ENCODE results near the gene TRIM74.
"Not testable (repeated sequence)": the region's sequence is repeated elsewhere in the genome, so short reads cannot be mapped to it uniquely, and the experiment has no call there.

Gene TRIM74

GRCh38 chr7:72945597-72945996, 23.7 kb downstream of the TRIM74 start:
- not testable (repeated sequence) for H3K27ac ChIP-seq, H3K4me1 ChIP-seq, H3K9ac ChIP-seq, H3K4me2 ChIP-seq, H3K9me3 ChIP-seq, H3K4me3 ChIP-seq, H3K27me3 ChIP-seq
- peaks cover 45% of the 10 kb centered on the region for H3K36me3 ChIP-seq
- H4K20me1 ChIP-seq: peaks cover 22% of the 10 kb centered on the region

GRCh38 chr7:72944937-72945336, 24.3 kb downstream of the TRIM74 start:
- not testable (repeated sequence) for H3K4me3 ChIP-seq, H3K4me1 ChIP-seq, H3K27ac ChIP-seq, H3K9ac ChIP-seq, H3K27me3 ChIP-seq, H3K4me2 ChIP-seq, H3K9me3 ChIP-seq
- Histone ChIP-seq H3K36me3 (peaks cover 46% of the 10 kb centered on the region), H4K20me1 (peaks cover 22% of the 10 kb centered on the region)

DNA sequence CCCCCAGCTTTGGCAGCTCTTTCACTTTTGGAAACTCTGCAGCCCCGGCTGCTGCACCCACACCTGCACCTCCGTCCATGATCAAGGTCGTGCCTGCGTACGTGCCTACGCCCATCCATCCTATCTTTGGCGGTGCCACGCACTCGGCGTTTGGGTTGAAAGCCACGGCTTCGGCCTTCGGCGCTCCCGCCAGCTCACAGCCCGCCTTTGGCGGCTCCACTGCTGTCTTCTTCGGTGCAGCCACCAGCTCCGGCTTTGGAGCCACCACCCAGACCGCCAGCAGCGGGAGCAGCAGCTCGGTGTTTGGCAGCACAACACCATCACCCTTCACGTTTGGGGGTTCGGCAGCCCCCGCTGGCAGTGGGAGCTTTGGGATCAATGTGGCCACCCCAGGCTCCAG, 26.3 kb downstream of the TRIM74 start:
- not testable (repeated sequence) for H3K4me2 ChIP-seq, H3K4me1 ChIP-seq, H3K9ac ChIP-seq, H3K4me3 ChIP-seq, H3K9me3 ChIP-seq, H3K27ac ChIP-seq, H3K27me3 ChIP-seq
- peaks cover 46% of the 10 kb centered on the region for H3K36me3 ChIP-seq
- H4K20me1 ChIP-seq: peaks cover 18% of the 10 kb centered on the region

GRCh38 chr7:72942022-72942705, 27.1 kb downstream of the TRIM74 start:
- Histone ChIP-seq H3K36me3 (peaks cover 46% of the 10 kb centered on the region), H3K4me1 (peaks cover 11% of the 10 kb centered on the region), H4K20me1 (peaks cover 22% of the 10 kb centered on the region)
- not testable (repeated sequence) for H3K27ac ChIP-seq, H3K4me2 ChIP-seq, H3K9ac ChIP-seq, H3K4me3 ChIP-seq, H3K9me3 ChIP-seq, H3K27me3 ChIP-seq

DNA sequence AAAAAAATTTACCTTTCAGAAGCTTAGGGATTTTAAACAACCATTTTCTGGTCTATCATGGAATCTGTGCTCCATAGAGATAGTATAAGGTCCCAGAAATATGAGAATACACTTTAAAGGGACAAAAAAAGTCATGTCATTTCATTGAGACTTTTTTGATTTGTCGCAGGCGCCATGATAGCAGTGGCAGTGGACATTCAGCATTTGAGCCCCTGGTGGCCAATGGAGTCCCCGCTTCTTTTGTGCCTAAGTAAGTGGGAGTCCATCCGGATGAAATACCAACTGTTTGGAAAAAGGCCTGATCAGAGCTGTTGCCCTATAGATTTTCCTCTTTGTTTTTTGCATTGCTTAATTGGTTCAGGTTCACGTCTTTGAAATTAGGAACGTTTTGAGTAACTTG, 41.0 kb downstream of the TRIM74 start:
- H3K27me3 ChIP-seq, H3K9me3 ChIP-seq, H3K4me2 ChIP-seq, H3K9ac ChIP-seq, H3K4me3 ChIP-seq, H3K27ac ChIP-seq: not testable (repeated sequence)
- H4K20me1 ChIP-seq: peaks cover 22% of the 10 kb centered on the region
- peaks cover 60% of the 10 kb centered on the region for H3K36me3 ChIP-seq
- H3K4me1 ChIP-seq: peaks cover 16% of the 10 kb centered on the region

DNA sequence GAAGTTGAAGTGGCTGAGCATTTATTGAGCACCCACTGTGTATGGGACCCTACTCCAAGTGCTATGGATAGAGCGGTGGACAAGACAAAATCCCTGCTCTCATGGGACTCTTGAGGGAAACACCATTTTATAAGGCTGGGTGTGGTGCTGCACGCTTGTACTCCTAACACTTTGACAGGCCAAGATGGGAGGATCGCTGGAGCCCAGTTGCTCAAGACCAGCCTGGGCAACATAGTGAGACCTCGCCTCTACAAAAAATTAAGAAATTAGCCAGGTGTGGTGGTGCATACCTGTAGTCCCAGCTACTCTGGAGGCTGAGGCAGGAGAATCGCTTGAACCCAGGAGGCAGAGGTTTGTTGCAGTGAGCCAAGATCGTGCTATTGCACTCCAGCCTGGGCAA, 41.5 kb downstream of the TRIM74 start:
- H3K27ac ChIP-seq, H3K27me3 ChIP-seq, H3K9me3 ChIP-seq, H3K4me2 ChIP-seq, H3K4me3 ChIP-seq, H3K9ac ChIP-seq: not testable (repeated sequence)
- H3K36me3 ChIP-seq: peaks cover 57% of the 10 kb centered on the region
- peaks cover 16% of the 10 kb centered on the region for H3K4me1 ChIP-seq
- peaks cover 22% of the 10 kb centered on the region for H4K20me1 ChIP-seq

DNA sequence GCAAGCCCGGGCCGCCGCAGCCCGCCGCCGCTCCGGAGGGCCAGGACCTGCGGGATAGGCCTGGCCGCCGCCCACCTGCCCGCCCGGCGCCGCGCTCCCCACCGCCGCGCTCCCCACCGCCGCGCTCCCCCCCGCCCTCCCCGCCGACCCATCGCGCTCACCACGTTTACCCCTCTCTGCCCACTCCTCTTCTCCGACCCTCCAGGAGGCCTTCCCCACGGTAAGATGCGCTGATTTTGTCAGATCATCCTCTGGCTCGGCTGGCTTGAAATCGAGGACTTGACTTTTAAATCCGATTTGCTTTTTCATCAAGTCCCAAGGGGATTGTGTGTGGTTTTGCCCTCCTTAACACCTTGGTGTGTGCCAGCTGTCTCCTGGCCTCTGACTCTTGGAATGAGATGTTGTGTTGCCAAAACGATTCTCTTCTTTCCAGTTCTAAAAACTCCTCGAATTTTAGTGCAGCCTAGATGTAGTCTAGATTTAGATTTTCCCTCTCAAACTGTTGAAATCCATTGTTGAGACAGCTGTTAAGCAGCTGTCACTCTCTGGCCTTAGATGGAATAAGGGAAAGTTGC, 43.6 kb downstream of the TRIM74 start:
- Histone ChIP-seq H3K4me1 (peaks cover 16% of the 10 kb centered on the region), H3K36me3 (peaks cover 54% of the 10 kb centered on the region), H3K9me3 (no peaks in the 10 kb centered on the region), H3K27me3 (no peaks in the 10 kb centered on the region), H3K9ac (peak overlapping the region; percentile 93), H3K4me2 (peak overlapping the region; percentile 88), H4K20me1 (peaks cover 39% of the 10 kb centered on the region), H3K27ac (peak overlapping the region; percentile 92), H3K4me3 (peak overlapping the region; percentile 94)
- TF ChIP-seq Cebpa-rat (IDR thresholded peaks at IDR 0.05): no peak

DNA sequence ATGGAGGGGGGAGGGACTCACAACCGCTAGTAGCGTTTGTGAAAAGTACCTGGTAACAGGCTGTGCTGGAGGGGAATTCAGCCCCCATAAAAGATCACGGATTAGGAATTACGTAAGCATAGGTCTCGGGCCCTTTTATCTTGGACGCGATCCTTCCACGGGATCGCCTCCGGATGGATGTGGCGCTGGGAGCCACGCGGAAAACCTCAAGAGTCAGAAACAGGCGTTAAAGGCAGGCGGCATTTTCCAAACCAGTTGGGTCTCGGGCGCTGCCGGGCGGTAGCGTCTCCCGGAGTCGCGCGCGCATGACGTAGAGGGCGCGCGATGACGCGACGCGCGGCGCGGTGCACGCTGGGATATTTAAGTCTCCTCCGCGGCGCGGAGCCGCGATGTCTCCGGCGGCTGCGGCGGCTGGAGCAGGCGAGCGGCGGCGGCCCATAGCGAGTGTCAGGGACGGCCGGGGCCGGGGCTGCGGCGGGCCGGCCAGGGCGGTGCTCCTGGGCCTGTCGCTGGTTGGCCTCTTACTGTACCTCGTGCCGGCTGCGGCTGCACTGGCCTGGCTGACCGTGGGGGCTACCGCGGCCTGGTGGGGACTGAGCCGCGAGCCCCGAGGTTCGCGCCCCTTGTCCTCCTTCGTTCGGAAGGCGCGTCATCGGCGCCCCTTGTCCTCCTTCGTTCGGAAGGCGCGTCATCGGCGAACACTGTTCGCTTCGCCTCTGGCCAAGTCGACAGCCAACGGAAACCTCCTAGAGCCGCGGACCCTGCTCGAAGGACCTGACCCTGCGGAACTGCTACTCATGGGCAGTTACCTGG, 44.3 kb downstream of the TRIM74 start, which contains the start of gene POM121:
POM121 (plus strand) TSS at position 363 of the 813 bp plus-strand sequence; CDS start at position 390, 27 bp downstream.
- no peak for TF ChIP-seq Cebpa-rat (IDR thresholded peaks at IDR 0.05)
- Histone ChIP-seq H3K9ac (peak within 1 kb of the TSS; percentile 93), H3K27ac (peak within 1 kb of the TSS; percentile 92), H3K4me3 (peak within 1 kb of the TSS; percentile 94), H3K4me1 (peaks cover 16% of the 10 kb centered on the region), H3K36me3 (peaks cover 54% of the 10 kb centered on the region), H3K27me3 (no peaks in the 10 kb centered on the region), H3K4me2 (peak within 1 kb of the TSS; percentile 88), H4K20me1 (peaks cover 41% of the 10 kb centered on the region), H3K9me3 (no peaks in the 10 kb centered on the region)

DNA sequence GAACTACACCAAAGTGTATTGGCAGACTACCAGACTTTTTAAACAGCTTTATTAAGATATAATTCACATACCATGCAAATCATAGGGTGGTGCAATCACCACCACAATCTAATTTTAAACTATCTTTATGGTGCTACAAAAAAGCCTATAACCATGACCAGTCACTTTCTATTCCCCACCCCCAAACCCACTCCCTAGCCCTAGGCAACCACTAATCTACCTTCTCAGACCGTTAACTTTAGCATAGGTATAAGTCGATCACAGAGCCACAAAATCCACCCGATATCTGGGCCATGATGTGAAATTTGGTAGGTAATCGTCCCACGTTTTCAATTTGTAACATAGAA, 44.9 kb downstream of the TRIM74 start:
- peaks cover 16% of the 10 kb centered on the region for H3K4me1 ChIP-seq
- H3K4me2 ChIP-seq: peak overlapping the region; percentile 88
- H3K36me3 ChIP-seq: peaks cover 53% of the 10 kb centered on the region
- peaks cover 45% of the 10 kb centered on the region for H4K20me1 ChIP-seq
- H3K27me3 ChIP-seq: no peaks in the 10 kb centered on the region
- peak overlapping the region; percentile 94 for H3K4me3 ChIP-seq
- peak overlapping the region; percentile 93 for H3K9ac ChIP-seq
- TF ChIP-seq Cebpa-rat (IDR thresholded peaks at IDR 0.05): no peak
- H3K9me3 ChIP-seq: no peaks in the 10 kb centered on the region
- peak overlapping the region; percentile 92 for H3K27ac ChIP-seq

GRCh38 chr7:72919256-72919775, 50.0 kb downstream of the TRIM74 start:
- Histone ChIP-seq H3K4me1 (peaks cover 7% of the 10 kb centered on the region), H4K20me1 (peaks cover 75% of the 10 kb centered on the region), H3K9me3 (no peaks in the 10 kb centered on the region), H3K4me2 (no peak overlapping the region), H3K27ac (no peak overlapping the region), H3K36me3 (peaks cover 69% of the 10 kb centered on the region), H3K4me3 (no peak overlapping the region), H3K9ac (no peak overlapping the region), H3K27me3 (no peaks in the 10 kb centered on the region)
- no peak for TF ChIP-seq Cebpa-rat (IDR thresholded peaks at IDR 0.05)

- peaks cover 88% of the 10 kb centered on the region for H4K20me1 ChIP-seq
- H3K4me1 ChIP-seq, H3K4me3 ChIP-seq, H3K9ac ChIP-seq, H3K27me3 ChIP-seq, H3K9me3 ChIP-seq, H3K27ac ChIP-seq, H3K4me2 ChIP-seq: not testable (repeated sequence)
- H3K36me3 ChIP-seq: peaks cover 93% of the 10 kb centered on the region
Observed at GRCh38 chr7:72914756-72915525, 54.3 kb downstream of the TRIM74 start.

GRCh38 chr7:72913750-72914149, 55.5 kb downstream of the TRIM74 start:
- H3K4me1 ChIP-seq, H3K4me3 ChIP-seq, H3K27me3 ChIP-seq, H3K4me2 ChIP-seq, H3K9me3 ChIP-seq, H3K27ac ChIP-seq, H3K9ac ChIP-seq: not testable (repeated sequence)
- H4K20me1 ChIP-seq: peaks cover 84% of the 10 kb centered on the region
- peaks cover 96% of the 10 kb centered on the region for H3K36me3 ChIP-seq

DNA sequence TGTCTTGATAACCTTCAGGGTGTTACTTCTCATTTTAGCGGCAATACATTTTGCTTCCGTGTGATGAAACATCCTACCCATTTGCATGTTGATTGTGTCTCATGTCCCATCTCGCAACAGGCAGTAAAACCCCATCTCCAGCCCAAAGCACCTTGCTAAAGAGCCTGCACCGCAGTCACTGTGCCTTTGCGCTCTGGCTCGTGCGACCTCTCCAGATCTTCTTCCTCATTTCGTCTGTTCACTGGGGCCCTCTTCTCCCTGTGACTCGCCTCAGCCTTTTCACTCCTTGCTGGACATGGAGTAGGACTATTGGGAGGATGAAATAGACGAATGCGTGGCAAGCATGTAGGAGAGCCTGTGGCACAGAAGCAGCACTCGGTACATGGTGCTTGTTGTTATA, 57.9 kb downstream of the TRIM74 start:
- not testable (repeated sequence) for H3K27ac ChIP-seq, H3K27me3 ChIP-seq, H3K9me3 ChIP-seq, H3K9ac ChIP-seq, H3K4me1 ChIP-seq, H3K4me3 ChIP-seq, H3K4me2 ChIP-seq
- H3K36me3 ChIP-seq: peaks cover 89% of the 10 kb centered on the region
- H4K20me1 ChIP-seq: peaks cover 71% of the 10 kb centered on the region

Data from BLaER1 (cell line).